T-cell (primary cell): Measurements from ENCODE around the gene JMJD1C. TPM values are rescaled to one million over a fixed set of nuclear protein-coding genes. Genes with fewer than 3 reads are reported as not detected.

Experiments used
- ATAC-seq, 4 experiments: fragments of 200-7000 bp in 3 of 4; fragments of 150-1000 bp in 1 of 4; cut with Tn5 transposase; replicated peaks in 1 of 4; 1 replicate in 3 of 4; 2 replicates in 1 of 4; pipeline ENCODE4 v1.10.0; 2021; ENCODE audit warnings: moderate library complexity in 3 of 4, mild to moderate bottlenecking in 2 of 4, moderate number of reproducible peaks in 1 of 4
- CTCF ChIA-PET, 2 donors: fragments of 300-600 bp; sonication (Branson Sonifier 250); formaldehyde crosslinking; loops; one replicate each; lab custom pipeline; 2022; ENCODE audit warnings: antibody characterized with exemption in 2 of 2; lab: Charles Lee
- POLR2A ChIA-PET, 2 donors: fragments of 300-600 bp; sonication (Branson Sonifier 250); formaldehyde crosslinking; loops; one replicate each; lab custom pipeline; 2022; ENCODE audit warnings: antibody characterized with exemption in 2 of 2; lab: Charles Lee
- DNase-seq, 35 experiments: peaks; one replicate each; pipeline versions ENCODE4 v3.0.0 to v3.0.0-alpha.2; 2013 to 2023
- H3K27ac ChIP-seq: one replicate; pipeline ENCODE4 v1.5.1; 2013; ENCODE audit warnings: low read length
- H3K27me3 ChIP-seq, 2 experiments: replicated peaks in 1 of 2; 1 replicate in 1 of 2; 2 replicates in 1 of 2; pipeline versions ENCODE4 v1.6.1 to v1.7.0; 2013; ENCODE audit warnings: low read length in 1 of 2, mixed read lengths in 1 of 2; ENCODE audit not compliant: control insufficient read depth in 2 of 2, insufficient read depth in 2 of 2; ENCODE audit errors: extremely low read depth in 1 of 2
- H3K36me3 ChIP-seq, 2 donors: 1 replicate in 1 of 2; 2 replicates in 1 of 2; pipeline versions ENCODE4 v1.6.1 to v1.7.0; 2013; ENCODE audit warnings: low read length in 1 of 2; ENCODE audit not compliant: control insufficient read depth in 2 of 2, insufficient read depth in 1 of 2; ENCODE audit errors: extremely low read depth in 1 of 2
- H3K4me1 ChIP-seq, 2 experiments: 1 replicate in 1 of 2; 2 replicates in 1 of 2; pipeline versions ENCODE4 v1.6.1 to v1.7.0; 2013; ENCODE audit warnings: low read length in 2 of 2, mixed read lengths in 1 of 2; ENCODE audit not compliant: insufficient read depth in 2 of 2, control insufficient read depth in 1 of 2; ENCODE audit errors: extremely low read depth in 1 of 2
- H3K4me3 ChIP-seq, 2 donors: 1 replicate in 1 of 2; 2 replicates in 1 of 2; pipeline versions ENCODE4 v1.5.1 to v1.7.0; 2013; ENCODE audit warnings: mild to moderate bottlenecking in 2 of 2, low read length in 1 of 2, moderate library complexity in 1 of 2; ENCODE audit not compliant: control insufficient read depth in 1 of 2; ENCODE audit errors: extremely low read depth in 1 of 2
- H3K9me3 ChIP-seq: 2 replicates; pipeline ENCODE4 v1.7.0; 2013
- H3K27ac Mint-ChIP-seq, 2 donors: one replicate each; pipeline ENCODE4 v1.8.0; 2020 to 2021; ENCODE audit warnings: mild to moderate bottlenecking in 2 of 2, mixed read lengths in 2 of 2
- H3K27me3 Mint-ChIP-seq, 2 donors: one replicate each; pipeline ENCODE4 v1.8.0; 2021 to 2022; ENCODE audit warnings: mixed read lengths in 2 of 2
- H3K36me3 Mint-ChIP-seq: one replicate; pipeline ENCODE4 v1.8.0; 2021; ENCODE audit warnings: mixed read lengths
- H3K4me1 Mint-ChIP-seq, 3 donors: one replicate each; pipeline ENCODE4 v1.8.0; 2020 to 2022; ENCODE audit warnings: mixed read lengths in 3 of 3, mild to moderate bottlenecking in 1 of 3
- H3K4me3 Mint-ChIP-seq, 3 donors: one replicate each; pipeline ENCODE4 v1.8.0; 2020 to 2022; ENCODE audit warnings: mild to moderate bottlenecking in 3 of 3, mixed read lengths in 3 of 3, moderate library complexity in 3 of 3
- H3K9me3 Mint-ChIP-seq, 3 donors: one replicate each; pipeline ENCODE4 v1.8.0; 2020 to 2022; ENCODE audit warnings: mixed read lengths in 3 of 3
- WGBS: methylation state at CpG from one replicate; pipeline ENCODE4 v1.1.5; 2013; ENCODE audit warnings: missing lambda C conversion rate; ENCODE audit not compliant: insufficient coverage; 5-methylcytosine and 5-hydroxymethylcytosine counted together
- total RNA-seq, 35 experiments: library from RNA in 6 of 35; stranded (reverse) in 6 of 35; fragments of 120-200 nt in 1 of 35; gene quantifications; one replicate each; pipeline versions ENCODE4 v1.2.1 to v1.2.4 and lab custom pipeline; 2013 to 2026

JMJD1C gene
- total RNA-seq, 5 donors from 2014 or later (not counting 1 experiment from before 2014, with no cell fraction given) = 84.1 to 193 (median 92.6) TPM

GRCh38 chr10:63430999-63431356 lies 34.8 kb downstream of the JMJD1C start:
- Histone ChIP-seq H3K4me1 (peaks cover 3 to 6% of the 10 kb centered on the region in 2 experiments), H3K27me3 (no peaks in the 10 kb centered on the region), H3K4me3 (no peak overlapping the region), H3K9me3 (no peaks in the 10 kb centered on the region), H3K36me3 (peaks cover 0 to 3% of the 10 kb centered on the region in 2 donors), H3K27ac (no peak overlapping the region)
- no peaks in the 10 kb centered on the region for H3K27me3 Mint-ChIP-seq
- ChIA-PET POLR2A (no interaction called here), CTCF (interaction anchor here in 1 of 2 donors (0.6 kb wide), 1 partner anchor 191 kb away, joined by 3 read pairs; no protein-coding TSS in a partner anchor)
- DNase-seq (no peak), ATAC-seq (no peak)
- WGBS = no CpG with 5 or more reads among the region's 1 CpG
- H3K9me3 Mint-ChIP-seq = no peaks in the 10 kb centered on the region
- H3K4me1 Mint-ChIP-seq = peaks cover 30 to 41% (median 41%) of the 10 kb centered on the region in 3 donors
- no peak overlapping the region for H3K27ac Mint-ChIP-seq
- H3K4me3 Mint-ChIP-seq = no peak overlapping the region
- H3K36me3 Mint-ChIP-seq = peaks cover 22% of the 10 kb centered on the region

DNA sequence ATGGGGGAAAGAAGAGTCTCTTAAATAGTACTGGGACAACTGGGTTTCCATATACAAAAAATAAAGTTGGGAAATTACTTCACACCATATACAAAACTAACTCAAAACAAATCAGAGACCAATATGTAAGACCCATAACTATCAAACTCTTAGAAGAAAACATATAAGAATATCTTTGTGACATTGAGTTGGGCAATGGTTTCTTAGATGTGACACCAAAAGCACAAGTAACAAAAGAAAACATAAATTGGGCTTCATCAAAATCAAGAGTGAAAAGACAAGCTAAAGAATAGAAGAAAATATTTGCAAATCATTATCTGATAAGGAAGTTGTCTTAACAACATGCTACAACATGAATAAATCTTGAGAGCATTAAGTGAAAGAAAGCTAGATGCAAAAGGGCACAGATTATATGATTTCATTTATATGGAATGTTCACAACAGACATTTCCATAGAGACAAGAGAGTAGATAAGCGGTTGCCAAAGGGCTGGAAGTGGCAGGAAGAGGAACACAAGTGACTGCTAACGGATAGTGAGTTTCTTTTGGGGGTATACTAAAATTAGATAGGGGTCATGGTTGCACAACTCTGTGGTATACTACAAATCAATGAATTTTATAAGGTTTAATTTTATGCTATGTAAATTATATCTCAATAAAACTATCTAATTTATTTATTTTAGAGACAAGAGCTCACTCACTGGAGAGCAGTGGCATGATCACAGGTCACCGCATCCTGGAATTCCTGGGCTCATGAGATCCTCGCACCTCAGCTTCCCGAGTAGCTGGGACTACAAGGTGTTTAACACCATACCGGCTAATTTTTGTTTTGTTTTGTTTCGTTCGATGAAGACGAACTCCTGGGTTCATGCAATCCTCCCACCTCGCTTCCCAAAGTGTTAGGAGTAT lies 35.4 kb downstream of the JMJD1C start:
- DNase-seq (no peak), ATAC-seq (no peak)
- Histone ChIP-seq H3K9me3 (no peaks in the 10 kb centered on the region), H3K4me3 (no peak overlapping the region), H3K27me3 (no peaks in the 10 kb centered on the region), H3K27ac (no peak overlapping the region), H3K36me3 (peaks cover 0 to 3% of the 10 kb centered on the region in 2 donors), H3K4me1 (peaks cover 2 to 6% of the 10 kb centered on the region in 2 experiments)
- no peaks in the 10 kb centered on the region for H3K27me3 Mint-ChIP-seq
- peaks cover 30 to 41% (median 41%) of the 10 kb centered on the region in 3 donors for H3K4me1 Mint-ChIP-seq
- no peaks in the 10 kb centered on the region for H3K9me3 Mint-ChIP-seq
- CTCF ChIA-PET = interaction anchor here in 1 of 2 donors (0.5 kb wide), 1 partner anchor 31 kb away, joined by 3 read pairs; no protein-coding TSS in a partner anchor
- H3K4me3 Mint-ChIP-seq = no peak overlapping the region
- WGBS = 93% methylated on average over 7 of the region's 10 CpGs
- no peak overlapping the region for H3K27ac Mint-ChIP-seq
- POLR2A ChIA-PET = interaction anchor here in 1 of 2 donors (0.6 to 0.7 kb wide), 2 partner anchors 125 to 164 kb away, joined by 3 to 4 read pairs; no protein-coding TSS in a partner anchor
- peaks cover 22% of the 10 kb centered on the region for H3K36me3 Mint-ChIP-seq

- Histone ChIP-seq H3K4me3 (no peak overlapping the region), H3K4me1 (peaks cover 2 to 6% of the 10 kb centered on the region in 2 experiments), H3K27me3 (no peaks in the 10 kb centered on the region), H3K27ac (no peak overlapping the region), H3K9me3 (no peaks in the 10 kb centered on the region), H3K36me3 (peaks cover 0 to 3% of the 10 kb centered on the region in 2 donors)
- no peaks in the 10 kb centered on the region for H3K9me3 Mint-ChIP-seq
- no peak for ATAC-seq
- peaks cover 24 to 35% (median 34%) of the 10 kb centered on the region in 3 donors for H3K4me1 Mint-ChIP-seq
- peaks cover 22% of the 10 kb centered on the region for H3K36me3 Mint-ChIP-seq
- POLR2A ChIA-PET = no interaction called here
- DNase-seq = no peak
- H3K4me3 Mint-ChIP-seq = no peak overlapping the region
- 100% methylated on average over 1 of the region's 2 CpGs for WGBS
- CTCF ChIA-PET = no interaction called here
- no peaks in the 10 kb centered on the region for H3K27me3 Mint-ChIP-seq
- peak overlapping the region in 1 of 2 donors; percentile 58 for H3K27ac Mint-ChIP-seq
Observed at GRCh38 chr10:63429281-63429680, 36.5 kb downstream of the JMJD1C start.

DNA sequence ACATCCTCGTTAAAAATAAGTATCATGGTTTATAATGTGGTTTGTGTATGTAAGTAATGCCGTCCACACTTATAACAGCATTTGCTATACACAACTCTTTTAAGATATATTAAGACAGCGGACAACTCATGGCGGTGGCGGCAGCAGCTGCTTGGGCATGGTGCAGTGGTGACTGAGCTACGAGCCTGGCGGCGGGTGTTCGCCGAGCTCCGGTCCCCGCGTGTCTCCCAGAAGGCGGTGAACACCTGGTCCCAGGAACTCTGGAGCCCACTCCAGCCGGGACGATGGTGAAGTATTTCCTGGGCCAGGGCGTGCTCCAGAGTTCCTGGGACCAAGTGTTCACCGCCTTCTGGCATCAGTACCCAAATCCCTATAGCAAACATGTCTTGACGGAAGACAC lies 38.8 kb downstream of the JMJD1C start:
- H3K27me3 Mint-ChIP-seq = no peaks in the 10 kb centered on the region
- H3K36me3 Mint-ChIP-seq = peaks cover 17% of the 10 kb centered on the region
- H3K4me3 Mint-ChIP-seq = no peak overlapping the region
- no peaks in the 10 kb centered on the region for H3K9me3 Mint-ChIP-seq
- Histone ChIP-seq H3K4me1 (peaks cover 2 to 8% of the 10 kb centered on the region in 2 experiments), H3K27ac (no peak overlapping the region), H3K36me3 (peaks cover 0 to 3% of the 10 kb centered on the region in 2 donors), H3K9me3 (no peaks in the 10 kb centered on the region), H3K4me3 (no peak overlapping the region), H3K27me3 (no peaks in the 10 kb centered on the region)
- peaks cover 34 to 42% (median 40%) of the 10 kb centered on the region in 3 donors for H3K4me1 Mint-ChIP-seq
- ChIA-PET CTCF (interaction anchor here in 1 of 2 donors (0.7 kb wide), 1 partner anchor 21 kb away, joined by 3 read pairs; no protein-coding TSS in a partner anchor), POLR2A (no interaction called here)
- H3K27ac Mint-ChIP-seq = no peak overlapping the region
- ATAC-seq (no peak), DNase-seq (no peak)
- 99% methylated on average over 16 of the region's 19 CpGs for WGBS

GRCh38 chr10:63425512-63425911 lies 40.3 kb downstream of the JMJD1C start:
- DNase-seq (no peak), ATAC-seq (no peak)
- Mint-ChIP-seq H3K9me3 (no peaks in the 10 kb centered on the region), H3K4me3 (no peak overlapping the region), H3K27me3 (no peaks in the 10 kb centered on the region), H3K36me3 (peaks cover 9% of the 10 kb centered on the region), H3K27ac (no peak overlapping the region), H3K4me1 (peaks cover 46 to 48% (median 47%) of the 10 kb centered on the region in 3 donors)
- no CpG with 5 or more reads among the region's 5 CpGs for WGBS
- Histone ChIP-seq H3K4me3 (no peak overlapping the region), H3K9me3 (no peaks in the 10 kb centered on the region), H3K27ac (no peak overlapping the region), H3K4me1 (peaks cover 9 to 19% of the 10 kb centered on the region in 2 experiments), H3K27me3 (no peaks in the 10 kb centered on the region), H3K36me3 (peaks cover 0 to 3% of the 10 kb centered on the region in 2 donors)
- ChIA-PET CTCF (interaction anchor here (0.7 to 1.2 kb wide), 2 partner anchors 12 to 291 kb away, joined by 3 read pairs; no protein-coding TSS in a partner anchor), POLR2A (interaction anchor here in 1 of 2 donors (0.5 to 0.6 kb wide), 3 partner anchors 17 to 158 kb away, joined by 3 read pairs; no protein-coding TSS in a partner anchor)

DNA sequence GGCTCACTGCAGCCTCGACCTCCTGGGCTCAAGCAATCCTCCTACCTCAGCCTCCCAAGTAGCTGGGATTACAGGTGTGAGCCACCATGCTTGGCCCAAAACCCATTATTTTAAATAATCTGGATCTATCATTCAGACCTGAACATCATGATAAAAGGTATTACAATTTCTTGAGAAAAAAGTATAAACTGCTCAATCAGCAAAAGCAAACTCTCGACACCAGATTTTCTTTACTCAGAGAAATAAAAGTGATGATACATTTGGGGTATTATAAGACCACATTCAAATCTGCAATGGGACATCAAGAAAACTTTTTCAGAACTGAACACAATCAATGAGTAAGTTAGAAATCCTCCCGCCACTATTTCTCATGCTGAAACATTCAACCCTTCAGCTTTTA lies 41.2 kb downstream of the JMJD1C start:
- no peaks in the 10 kb centered on the region for H3K27me3 Mint-ChIP-seq
- no peak overlapping the region for H3K4me3 Mint-ChIP-seq
- no peak for ATAC-seq
- Histone ChIP-seq H3K4me3 (no peak overlapping the region), H3K9me3 (no peaks in the 10 kb centered on the region), H3K4me1 (peaks cover 9 to 19% of the 10 kb centered on the region in 2 experiments), H3K27me3 (no peaks in the 10 kb centered on the region), H3K27ac (no peak overlapping the region), H3K36me3 (peaks cover 0 to 3% of the 10 kb centered on the region in 2 donors)
- CTCF ChIA-PET = interaction anchor here in 1 of 2 donors (1.2 kb wide), 1 partner anchor 13 kb away, joined by 3 read pairs; no protein-coding TSS in a partner anchor
- peaks cover 40 to 45% (median 44%) of the 10 kb centered on the region in 3 donors for H3K4me1 Mint-ChIP-seq
- no peaks in the 10 kb centered on the region for H3K9me3 Mint-ChIP-seq
- WGBS = 100% methylated on average over 1 of the region's 3 CpGs
- POLR2A ChIA-PET = interaction anchor here in 1 of 2 donors (0.6 kb wide), 1 partner anchor 64 kb away, joined by 3 read pairs; no protein-coding TSS in a partner anchor
- no peak for DNase-seq
- no peak overlapping the region for H3K27ac Mint-ChIP-seq
- H3K36me3 Mint-ChIP-seq = peaks cover 6% of the 10 kb centered on the region
